GM19438 (cell line): ENCODE measurements around the gene DENND1B.
"Not testable (repeated sequence)": the region's sequence is repeated elsewhere in the genome, so short reads cannot be mapped to it uniquely, and the experiment has no call there.

Experiments
- ATAC-seq: cut with Tn5 transposase; IDR thresholded peaks from one replicate; pipeline ENCODE4 v1.9.1; 2021; ENCODE audit warnings: low read depth; ENCODE audit not compliant: unreplicated experiment

DENND1B gene

DNA sequence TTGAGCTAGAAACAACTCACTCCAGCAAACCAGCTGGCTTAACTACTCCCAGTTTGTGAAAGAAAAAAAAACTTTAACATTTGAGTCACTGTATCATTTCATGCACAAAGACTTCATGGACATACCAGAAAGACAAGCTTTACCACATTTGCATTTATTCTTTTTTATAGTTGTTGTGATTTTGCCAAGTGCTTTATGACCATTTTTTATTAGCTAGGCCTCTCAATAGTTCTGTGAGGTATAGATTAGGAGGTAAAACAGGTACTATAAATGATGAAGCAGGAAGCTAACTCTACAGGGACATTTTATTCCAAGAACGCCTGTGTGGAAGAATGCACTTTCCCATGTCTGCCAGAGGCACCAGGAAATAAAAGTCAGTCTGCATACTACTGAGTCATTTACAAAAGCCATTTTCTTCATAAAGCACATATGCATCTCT lies 8.2 kb upstream of the DENND1B start:
- no peak for ATAC-seq

DNA sequence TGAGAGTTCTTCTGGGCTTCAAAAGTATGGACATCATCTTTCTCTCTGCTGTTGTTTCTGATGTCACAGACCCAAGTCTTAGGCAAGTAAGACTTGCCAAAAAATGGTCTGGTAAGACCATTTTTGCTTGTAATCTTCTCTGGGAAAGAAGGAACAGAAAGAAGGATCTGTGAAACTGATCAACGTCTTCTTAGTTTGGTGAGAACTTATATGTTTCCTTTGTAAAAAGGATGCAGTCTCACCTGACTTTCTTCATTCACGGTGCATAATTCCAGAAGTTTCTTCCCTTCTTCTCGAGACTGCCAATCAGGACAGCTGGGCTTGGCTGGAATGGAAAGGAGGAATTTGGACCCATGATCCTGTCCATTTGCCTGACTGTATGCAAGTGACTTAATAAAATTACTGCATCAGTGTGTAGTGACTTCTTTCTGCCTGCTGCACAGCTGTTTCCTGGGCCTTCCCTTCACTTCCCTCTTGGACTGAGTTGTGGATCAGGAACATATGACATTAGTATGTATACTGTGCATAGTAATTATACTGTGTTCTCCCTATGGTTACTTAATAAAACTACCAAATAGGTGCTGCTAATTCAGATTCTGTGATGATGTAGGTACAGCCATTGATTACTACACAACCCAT lies 7.6 kb upstream of the DENND1B start:
- ATAC-seq: no peak

DNA sequence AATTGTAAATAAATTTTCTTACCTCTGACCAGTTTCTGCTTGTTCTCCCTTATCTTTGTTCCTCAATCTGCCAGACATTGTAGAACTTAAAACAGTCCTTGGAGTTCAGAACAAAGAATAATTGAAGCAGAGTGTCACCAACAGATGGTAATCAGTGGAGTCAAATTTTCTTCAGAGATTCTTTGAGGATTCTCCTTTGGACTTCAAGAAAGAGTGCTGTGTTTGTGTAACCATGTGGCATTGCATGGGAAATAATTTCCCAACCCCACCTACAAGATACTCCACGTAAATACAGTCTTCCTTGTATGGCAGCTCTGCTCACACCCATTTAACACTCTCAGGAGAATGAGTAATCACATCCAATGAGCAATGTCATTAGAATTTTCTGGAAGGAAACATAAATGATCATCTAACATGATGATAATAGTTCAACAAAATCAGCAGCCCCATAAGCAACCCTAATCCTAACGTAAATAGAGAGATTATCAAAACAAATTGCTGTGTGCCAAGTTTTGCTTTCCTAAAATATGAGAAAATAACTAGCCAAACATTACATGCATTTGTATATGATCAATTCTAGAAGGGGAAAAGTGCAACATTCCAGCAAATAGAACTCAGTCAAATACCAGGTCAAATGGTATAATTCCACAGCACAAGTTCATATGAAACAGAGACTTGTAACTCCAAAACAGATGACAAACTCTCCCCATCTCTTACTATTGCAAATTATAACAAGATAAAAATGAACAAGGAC lies 6.9 kb upstream of the DENND1B start:
- no peak for ATAC-seq

DNA sequence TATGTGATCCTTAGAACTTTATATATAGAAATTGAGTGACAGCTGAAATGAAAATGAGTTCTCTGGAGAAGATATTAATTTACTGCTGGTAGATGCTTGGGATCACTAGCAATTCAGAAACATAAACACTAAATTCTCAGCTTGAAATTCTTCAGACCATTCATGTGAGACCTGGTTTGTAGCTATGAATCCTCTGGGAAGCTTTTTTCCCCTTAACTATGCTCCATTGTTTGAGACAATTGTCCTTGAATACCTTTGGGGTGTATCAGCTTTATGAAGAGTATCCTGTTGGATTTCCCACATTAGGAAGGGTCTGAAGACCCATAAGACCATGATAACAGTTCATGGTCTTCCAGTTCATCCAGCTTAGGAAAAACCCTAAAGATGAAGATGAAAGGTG lies 4.6 kb upstream of the DENND1B start:
- no peak for ATAC-seq

DNA sequence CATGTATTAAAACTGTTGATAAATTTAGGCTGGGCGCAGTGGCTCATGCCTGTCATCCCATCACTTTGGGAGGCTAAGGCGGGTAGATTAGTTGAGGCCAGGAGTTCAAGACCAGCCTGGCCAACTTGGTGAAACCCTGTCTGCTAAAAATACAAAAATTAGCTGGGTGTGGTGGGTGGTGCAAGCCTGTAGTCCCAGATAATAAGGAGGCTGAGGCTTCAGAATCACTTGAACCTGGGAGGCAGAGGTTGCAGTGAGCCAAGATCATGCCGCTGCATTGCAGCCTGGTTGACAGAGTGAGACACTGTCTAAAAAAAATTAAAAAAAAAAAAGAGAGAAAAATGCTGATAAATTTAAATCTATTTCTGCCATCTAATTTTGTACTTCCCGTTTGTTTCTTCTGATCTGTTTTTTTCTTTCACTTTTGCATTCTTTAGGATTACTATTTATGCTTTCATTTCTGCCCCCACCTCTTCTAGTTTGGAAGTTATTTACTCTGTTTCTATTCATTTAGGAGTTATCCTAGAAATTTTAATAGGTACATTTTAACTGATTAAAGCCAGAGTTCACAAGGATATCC lies 3.2 kb upstream of the DENND1B start:
- ATAC-seq: no peak

DNA sequence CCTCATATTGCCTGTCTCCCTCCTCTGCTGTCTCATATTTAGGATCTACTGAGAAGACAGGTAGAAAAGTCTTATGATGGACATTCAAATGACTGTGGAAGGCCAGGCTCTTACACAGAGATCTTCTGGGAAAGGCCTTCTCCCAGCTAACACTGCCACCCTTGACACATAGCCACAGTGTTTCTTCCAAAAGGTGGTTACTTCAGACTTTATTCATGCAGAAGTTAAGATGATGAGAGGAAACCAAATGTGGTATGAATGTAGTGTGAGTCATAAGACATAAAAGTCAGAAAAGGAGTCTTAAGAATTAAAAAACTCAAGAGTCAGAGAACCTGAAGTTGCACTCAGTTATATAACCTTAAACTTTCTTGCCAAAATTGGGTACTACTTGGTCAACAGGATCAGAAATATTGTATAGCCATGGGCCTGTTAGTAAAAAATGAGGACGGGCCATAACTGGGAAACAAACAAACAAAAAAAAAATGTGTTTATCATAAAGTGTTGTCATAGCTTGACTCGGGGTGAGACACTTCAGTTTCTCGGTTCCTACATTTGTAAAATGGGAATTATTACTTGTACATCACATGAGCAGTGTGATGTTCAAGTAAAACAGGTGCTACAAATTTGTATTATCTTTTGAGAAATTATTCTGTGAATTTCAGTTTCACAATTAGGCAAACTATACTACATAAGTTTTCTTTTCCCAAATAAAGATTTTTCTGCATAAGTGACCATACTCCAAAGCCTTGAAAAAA lies 1.2 kb upstream of the DENND1B start:
- no peak for ATAC-seq

DNA sequence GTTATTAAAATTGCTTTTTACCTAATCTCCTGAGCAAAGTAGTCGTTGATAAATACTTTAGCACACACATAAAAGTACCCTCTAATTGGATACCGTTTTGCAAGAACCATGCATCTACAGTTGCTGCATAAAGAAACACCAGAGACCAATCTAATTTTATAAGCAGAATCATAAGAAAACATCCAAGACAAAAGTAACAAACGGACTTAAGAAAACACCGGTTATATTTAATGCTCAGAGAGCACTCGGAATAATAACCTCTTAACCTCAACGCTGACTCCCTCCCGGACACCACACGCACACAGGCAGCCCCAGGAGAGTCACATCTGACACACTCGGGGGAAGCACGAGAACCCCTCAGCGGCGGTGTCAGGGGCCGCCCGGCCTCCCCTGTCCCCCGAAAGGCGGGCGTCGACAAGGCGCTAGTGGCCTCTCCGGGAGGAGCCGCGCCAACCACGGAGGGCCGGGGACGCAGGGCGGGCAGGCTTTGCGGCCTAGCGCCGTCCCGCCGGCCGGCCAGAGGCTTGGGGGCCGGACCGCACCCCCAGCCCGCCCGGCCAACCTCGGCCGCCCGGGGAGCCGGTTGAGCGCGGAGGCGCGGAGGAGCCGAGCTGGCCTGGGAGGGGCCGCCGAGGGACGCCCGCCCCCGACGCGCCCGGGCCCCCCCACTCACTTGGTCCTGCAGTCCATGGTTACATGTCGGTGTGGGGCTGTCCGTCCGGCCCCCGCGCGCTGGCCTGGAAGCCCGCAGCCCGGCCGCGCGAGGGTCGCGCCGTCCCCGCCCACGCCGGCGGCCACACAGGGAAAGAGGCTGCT lies 606 bp downstream of the DENND1B start:
- peak; percentile 42 for ATAC-seq

DNA sequence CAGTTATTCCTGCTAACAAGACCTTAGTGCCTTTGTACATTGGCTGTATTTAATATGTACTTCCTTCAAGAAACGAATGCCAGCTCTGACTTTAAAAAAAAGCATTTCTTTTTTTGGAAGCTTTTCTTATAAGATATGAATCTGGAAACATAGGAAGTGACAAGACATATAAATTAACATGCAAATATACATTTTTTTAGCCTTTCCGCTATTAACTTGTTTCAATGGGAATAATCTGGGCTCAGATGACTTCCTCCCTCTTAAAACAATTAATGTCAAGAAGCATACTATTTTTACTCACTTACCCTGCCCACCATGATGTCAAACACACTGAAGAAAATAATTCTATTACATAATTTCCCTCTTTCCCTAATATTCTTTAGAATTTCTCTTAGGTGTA lies 1.4 kb downstream of the DENND1B start:
- no peak for ATAC-seq

DNA sequence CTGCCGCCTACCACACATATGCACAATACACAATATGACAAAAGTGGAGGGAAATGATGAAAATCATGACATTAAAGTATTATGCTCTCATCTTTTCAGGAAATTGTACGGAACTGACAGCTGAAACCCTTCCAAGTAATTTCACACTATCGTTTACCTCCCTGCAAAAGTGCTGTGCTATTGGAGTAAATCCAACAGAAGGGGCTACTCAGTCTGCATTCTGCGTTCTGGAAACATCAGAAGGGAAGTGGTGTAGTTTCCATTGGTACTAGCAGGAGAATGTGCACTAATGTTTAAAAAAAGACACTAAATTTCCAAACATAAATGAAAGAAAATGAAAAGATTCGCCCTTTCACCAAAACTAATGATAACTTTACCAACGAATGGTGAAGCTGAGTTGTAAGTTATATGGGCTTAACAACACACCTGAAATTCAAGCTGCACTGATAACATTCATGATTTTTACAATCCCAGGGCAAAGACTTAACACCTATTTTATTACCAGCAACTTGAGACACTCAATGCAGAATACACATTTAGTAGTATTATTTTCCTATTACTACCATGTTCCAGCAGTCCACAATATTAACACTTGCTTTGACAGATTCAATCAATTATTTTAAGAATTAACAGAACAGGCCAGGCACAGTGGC lies 3.2 kb downstream of the DENND1B start:
- no peak for ATAC-seq

DNA sequence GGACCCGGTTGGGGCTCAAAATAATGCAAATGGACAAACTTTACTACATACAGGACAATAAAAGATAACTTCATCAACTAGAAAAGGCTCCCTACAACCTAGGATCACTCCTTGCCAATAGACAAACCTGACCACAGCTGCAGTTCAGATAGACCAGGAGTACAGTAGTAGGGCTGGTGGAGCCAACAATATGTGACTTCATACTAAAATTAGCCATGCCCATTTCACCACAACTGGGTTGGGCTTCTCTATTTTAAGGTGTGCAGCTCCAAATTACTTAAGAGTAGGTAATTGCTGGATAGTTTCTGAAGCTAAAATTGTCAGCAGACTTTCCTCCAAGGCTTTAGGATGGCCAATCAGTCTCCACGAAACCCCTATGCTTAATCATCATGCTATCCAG lies 3.9 kb downstream of the DENND1B start:
- ATAC-seq: no peak

DNA sequence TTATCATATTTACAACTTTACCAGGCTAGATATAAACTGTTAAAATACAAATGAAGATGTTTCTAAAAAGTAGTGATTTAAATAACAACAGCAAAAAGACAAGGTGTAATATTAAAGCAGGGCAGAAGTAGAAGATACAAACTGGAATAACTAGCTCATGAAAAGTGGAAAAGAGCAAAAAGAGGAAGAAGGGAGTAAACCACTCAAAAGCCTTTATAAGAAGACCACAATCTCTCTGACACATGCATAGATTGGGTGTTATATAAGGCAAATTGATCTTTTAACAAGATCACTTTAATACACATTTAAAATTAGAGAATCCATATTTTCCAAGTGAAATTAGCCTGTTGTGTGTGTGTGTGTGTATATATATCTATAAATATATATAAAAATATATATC lies 5.0 kb downstream of the DENND1B start:
- no peak for ATAC-seq

DNA sequence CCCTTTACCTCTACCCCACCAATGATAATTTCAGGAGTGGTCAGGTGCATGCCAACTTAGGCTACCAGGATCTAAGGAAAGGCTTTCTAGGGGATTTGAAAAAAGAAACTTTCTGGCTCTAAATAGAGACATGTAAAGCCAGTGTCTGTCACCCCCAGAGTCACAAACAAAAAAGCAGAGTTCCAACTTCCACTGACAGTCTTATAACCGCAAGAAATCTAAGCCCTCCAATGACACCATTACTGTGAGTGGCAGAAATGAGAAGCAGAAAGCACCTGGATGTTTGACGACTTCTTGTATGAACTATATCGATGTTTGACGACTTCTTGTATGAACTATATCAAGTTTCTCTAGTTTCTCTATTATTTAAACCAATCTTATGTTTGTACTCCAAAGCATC lies 6.0 kb downstream of the DENND1B start:
- no peak for ATAC-seq

DNA sequence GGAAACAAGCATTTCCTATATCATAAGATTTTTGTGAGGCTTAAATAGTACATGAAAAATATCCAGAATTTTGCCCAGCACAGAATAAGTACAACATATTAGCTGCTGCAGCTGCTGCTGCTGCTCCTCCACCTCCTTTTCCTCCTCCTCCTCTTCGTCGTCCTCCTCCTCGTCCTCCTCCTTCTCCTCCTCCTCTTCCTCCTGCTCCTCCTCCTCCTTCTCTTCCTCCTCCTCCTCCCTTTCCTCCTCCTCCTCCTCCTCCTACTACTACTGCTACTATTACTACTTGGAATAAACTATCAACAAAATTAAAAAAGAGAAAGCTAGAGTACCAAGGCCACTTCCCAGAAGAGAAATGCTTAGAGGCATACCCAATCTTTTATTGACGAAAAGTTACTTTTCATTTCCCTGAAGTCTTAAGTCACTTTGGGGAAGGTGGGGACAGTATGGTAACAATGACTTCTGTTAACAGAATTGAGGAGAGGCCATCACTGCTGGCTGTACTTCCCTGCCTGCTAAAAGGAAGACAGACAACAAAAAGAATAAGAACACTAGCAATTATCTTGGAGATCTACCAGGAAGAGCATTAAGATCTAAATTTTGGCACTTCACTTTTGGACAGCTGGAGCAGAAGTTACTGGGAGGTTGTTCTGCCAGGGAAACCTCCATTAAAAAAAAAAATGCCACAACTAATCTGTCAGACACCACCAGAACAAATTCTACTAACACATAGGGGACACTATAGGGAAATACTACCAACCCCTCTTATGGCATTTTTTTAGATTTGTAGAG lies 7.1 kb downstream of the DENND1B start:
- ATAC-seq: no peak

DNA sequence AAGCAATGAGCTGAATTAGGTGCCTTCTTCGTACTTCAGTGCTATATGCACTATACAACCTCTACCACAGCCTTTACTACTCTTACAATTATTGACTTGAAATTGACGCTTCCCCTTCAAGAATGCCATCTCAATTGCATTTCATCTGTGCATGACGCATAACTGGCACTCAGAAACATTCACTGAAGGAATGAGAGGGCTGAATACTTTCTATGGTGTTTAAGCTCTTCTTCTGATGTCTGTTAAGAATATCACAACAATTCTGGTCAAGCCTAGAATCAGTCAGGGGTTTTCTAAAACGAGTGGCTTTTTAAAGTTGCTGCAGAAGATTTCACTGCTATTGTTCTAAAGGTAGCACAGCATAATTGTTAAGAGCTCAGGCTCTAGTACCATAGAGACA lies 11.5 kb downstream of the DENND1B start:
- no peak for ATAC-seq

DNA sequence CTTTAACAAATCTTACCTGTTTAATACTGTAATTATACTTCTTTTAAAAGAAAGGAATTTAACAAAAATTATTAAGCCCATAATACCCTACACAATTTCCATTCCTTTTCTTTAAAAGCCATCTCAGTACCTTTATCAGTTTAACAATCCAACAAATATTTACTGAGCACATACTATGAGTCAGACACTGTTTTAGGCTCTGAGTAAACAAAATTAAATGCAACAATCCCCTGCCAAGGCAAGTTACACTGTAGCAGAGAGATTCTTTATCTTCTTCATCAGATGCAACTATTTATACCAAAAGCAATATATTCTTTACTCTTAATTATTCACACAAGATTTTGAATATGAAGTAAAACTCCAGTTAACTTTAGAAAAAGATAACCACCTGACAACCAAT lies 12.0 kb downstream of the DENND1B start:
- no peak for ATAC-seq

DNA sequence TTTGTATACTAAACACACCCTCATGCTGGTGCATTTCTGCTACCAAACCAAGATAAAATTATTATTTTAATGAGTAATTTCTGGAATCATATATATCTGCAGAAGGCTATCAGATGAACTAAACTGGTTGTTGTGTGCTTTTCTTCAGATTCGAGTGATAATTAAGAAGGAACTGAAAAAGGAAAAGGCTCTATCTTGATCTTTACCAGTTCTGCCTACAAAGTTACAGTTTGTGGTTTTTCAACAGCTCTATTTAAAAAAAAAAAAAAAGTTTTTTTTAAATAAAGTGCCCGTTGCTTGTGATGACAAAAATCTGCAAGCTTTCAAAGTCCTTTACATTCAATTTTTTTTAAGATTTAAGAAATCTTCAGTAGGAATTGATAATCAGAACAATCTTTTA lies 13.6 kb downstream of the DENND1B start:
- ATAC-seq: no peak

DNA sequence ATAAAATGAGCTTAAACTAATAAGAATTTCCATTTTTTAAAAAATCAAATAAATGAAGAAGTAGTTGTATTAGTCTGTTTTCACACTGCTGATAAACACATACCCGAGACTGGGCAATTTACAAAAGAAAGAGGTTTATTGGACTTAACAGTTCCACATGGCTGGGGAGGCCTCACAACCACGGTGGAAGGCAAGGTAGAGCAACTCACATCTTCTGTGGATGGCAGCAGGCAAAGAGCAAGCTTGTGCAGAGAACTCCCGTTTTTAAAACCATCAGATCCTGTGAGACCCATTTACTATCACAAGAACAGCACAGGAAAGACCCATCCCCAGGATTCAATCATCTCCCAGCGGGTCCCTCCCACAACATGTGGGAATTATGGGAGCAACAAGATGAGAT lies 19.7 kb downstream of the DENND1B start:
- not testable (repeated sequence) for ATAC-seq

DNA sequence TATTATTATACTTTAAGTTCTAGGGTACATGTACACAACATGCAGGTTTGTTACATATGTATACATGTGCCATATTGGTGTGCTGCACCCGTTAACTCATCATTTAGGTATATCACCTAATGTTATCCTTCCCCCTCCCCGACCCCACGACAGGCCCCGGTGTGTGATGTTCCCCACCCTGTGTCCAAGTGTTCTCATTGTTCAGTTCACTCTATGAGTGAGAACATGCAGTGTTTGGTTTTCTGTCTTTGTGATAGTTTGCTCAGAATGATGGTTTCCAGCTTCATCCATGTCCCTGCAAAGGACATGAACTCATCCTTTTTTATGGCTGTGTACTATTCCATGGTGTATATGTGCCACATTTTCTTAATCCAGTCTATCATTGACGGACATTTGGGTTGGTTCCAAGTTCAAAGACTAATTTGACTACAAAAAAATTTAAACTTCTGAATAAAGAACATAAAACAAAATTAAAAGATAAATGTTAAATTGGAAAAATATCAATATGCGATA lies 22.6 kb downstream of the DENND1B start:
- ATAC-seq: not testable (repeated sequence)

DNA sequence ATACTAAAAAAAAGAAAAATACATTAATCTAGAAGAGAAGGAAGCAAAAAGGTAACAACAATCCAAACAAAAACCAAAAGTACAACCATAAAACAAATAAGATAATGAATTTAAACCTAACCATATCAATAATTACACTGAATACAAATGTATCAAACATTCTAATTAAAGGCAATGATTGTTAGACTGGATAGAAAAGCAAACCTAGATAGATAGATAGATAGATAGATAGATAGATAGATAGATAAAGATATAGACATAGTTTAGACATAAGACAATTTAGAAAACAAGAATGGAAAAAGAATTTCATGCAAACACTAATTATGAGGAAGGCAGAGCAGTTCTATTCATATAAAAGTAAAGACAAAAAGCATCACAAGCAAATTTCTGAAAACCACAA lies 24.9 kb downstream of the DENND1B start:
- ATAC-seq: no peak
